GM23248 (cell line): ENCODE measurements around the gene TBC1D8. TPM values are rescaled to one million over a fixed set of nuclear protein-coding genes. Genes with fewer than 3 reads are reported as not detected.
A peak's percentile ranks its signal among the peaks of the same experiment; 100 is the strongest.

ENCODE experiments used
- DNase-seq: peaks from one replicate; pipeline ENCODE4 v3.0.0-alpha.2; 2015
- H2AFZ ChIP-seq: fragments of 200-600 bp; sonication (generic); 2 replicates; pipeline ENCODE4 v1.6.1; 2016; ENCODE audit warnings: antibody characterized with exemption
- H3F3A ChIP-seq: fragments of 200-600 bp; sonication (generic); 2 replicates; pipeline ENCODE4 v1.6.1; 2016; ENCODE audit warnings: mild to moderate bottlenecking, antibody characterized with exemption, mixed run types; ENCODE audit not compliant: insufficient read depth
- H3K27ac ChIP-seq: fragments of 200-600 bp; sonication (generic); 2 replicates; pipeline ENCODE4 v1.5.1; 2016; ENCODE audit warnings: mild to moderate bottlenecking
- H3K27me3 ChIP-seq: fragments of 200-600 bp; sonication (generic); replicated peaks from 2 replicates; pipeline ENCODE4 v1.6.1; 2016; ENCODE audit warnings: mild to moderate bottlenecking; ENCODE audit not compliant: insufficient read depth
- H3K36me3 ChIP-seq: fragments of 200-600 bp; sonication (generic); 2 replicates; pipeline ENCODE4 v1.6.1; 2016; ENCODE audit warnings: low read depth, mild to moderate bottlenecking
- H3K4me1 ChIP-seq: fragments of 200-600 bp; sonication (generic); 2 replicates; pipeline ENCODE4 v1.6.1; 2016; ENCODE audit warnings: mild to moderate bottlenecking; ENCODE audit not compliant: insufficient read depth
- H3K4me2 ChIP-seq: fragments of 200-600 bp; sonication (generic); one replicate; pipeline ENCODE4 v1.6.1; 2016; ENCODE audit warnings: mild to moderate bottlenecking; ENCODE audit not compliant: unreplicated experiment
- H3K4me3 ChIP-seq: fragments of 200-600 bp; sonication (generic); 2 replicates; pipeline ENCODE4 v1.5.1; 2016; ENCODE audit warnings: mild to moderate bottlenecking
- H3K79me2 ChIP-seq: fragments of 200-600 bp; sonication (generic); 2 replicates; pipeline ENCODE4 v1.6.1; 2016; ENCODE audit warnings: mild to moderate bottlenecking; ENCODE audit not compliant: insufficient read depth
- H3K9ac ChIP-seq: fragments of 200-600 bp; sonication (generic); 2 replicates; pipeline ENCODE4 v1.6.1; 2016; ENCODE audit warnings: mild to moderate bottlenecking
- H3K9me2 ChIP-seq: fragments of 200-600 bp; sonication (generic); 2 replicates; pipeline ENCODE4 v1.6.1; 2016; ENCODE audit warnings: mixed run types, mild to moderate bottlenecking, moderate library complexity; ENCODE audit not compliant: insufficient read depth
- H3K9me3 ChIP-seq: fragments of 200-600 bp; sonication (generic); one replicate; pipeline ENCODE4 v1.6.1; 2017; ENCODE audit warnings: low read depth
- H4K20me1 ChIP-seq: fragments of 200-600 bp; sonication (generic); 2 replicates; pipeline ENCODE4 v1.6.0; 2016; ENCODE audit not compliant: insufficient read depth
- EZH2 ChIP-seq: fragments of 200-600 bp; sonication (generic); IDR thresholded peaks from 2 replicates; pipeline ENCODE4 v1.6.1; 2018; ENCODE audit warnings: antibody characterized with exemption, mild to moderate bottlenecking; ENCODE audit not compliant: insufficient read depth, poor library complexity, severe bottlenecking
- EZH2phosphoT487 ChIP-seq: fragments of 200-600 bp; sonication (generic); IDR thresholded peaks from 2 replicates; pipeline ENCODE4 v1.6.1; 2018; ENCODE audit warnings: antibody characterized with exemption, moderate library complexity, mild to moderate bottlenecking, low read depth; ENCODE audit not compliant: insufficient read depth
- WGBS, 2 experiments: methylation state at CpG; one replicate each; pipeline ENCODE4 v1.1.6; 2015 to 2017; ENCODE audit warnings: low lambda C conversion rate in 2 of 2, low coverage in 1 of 2; ENCODE audit errors: missing lambda C conversion rate in 2 of 2; 5-methylcytosine and 5-hydroxymethylcytosine counted together
- in situ Hi-C: fragments of 300-500 bp; cut with MboI; formaldehyde crosslinking; loops from 2 replicates; pipeline ENCODE4 v1.15.0; 2020
- polyA plus RNA-seq: library from polyadenylated mRNA; unstranded; fragments of >200 nt; fragmentation: Nextera tagmentation; extraction: Ambion mirVana; gene quantifications from 2 replicates; pipeline ENCODE4 v1.2.1, GENCODE V29; 2016
- total RNA-seq: library from RNA; depleted of rRNA; stranded (reverse); fragments of >200 nt; shearing (Covaris generic); gene quantifications from 2 replicates; pipeline ENCODE4 v1.2.3, GENCODE V29; 2014

The TBC1D8 gene
- total and polyA plus RNA-seq, 2 experiments from 2014 or later, result 2.5 to 2.6 TPM

DNA sequence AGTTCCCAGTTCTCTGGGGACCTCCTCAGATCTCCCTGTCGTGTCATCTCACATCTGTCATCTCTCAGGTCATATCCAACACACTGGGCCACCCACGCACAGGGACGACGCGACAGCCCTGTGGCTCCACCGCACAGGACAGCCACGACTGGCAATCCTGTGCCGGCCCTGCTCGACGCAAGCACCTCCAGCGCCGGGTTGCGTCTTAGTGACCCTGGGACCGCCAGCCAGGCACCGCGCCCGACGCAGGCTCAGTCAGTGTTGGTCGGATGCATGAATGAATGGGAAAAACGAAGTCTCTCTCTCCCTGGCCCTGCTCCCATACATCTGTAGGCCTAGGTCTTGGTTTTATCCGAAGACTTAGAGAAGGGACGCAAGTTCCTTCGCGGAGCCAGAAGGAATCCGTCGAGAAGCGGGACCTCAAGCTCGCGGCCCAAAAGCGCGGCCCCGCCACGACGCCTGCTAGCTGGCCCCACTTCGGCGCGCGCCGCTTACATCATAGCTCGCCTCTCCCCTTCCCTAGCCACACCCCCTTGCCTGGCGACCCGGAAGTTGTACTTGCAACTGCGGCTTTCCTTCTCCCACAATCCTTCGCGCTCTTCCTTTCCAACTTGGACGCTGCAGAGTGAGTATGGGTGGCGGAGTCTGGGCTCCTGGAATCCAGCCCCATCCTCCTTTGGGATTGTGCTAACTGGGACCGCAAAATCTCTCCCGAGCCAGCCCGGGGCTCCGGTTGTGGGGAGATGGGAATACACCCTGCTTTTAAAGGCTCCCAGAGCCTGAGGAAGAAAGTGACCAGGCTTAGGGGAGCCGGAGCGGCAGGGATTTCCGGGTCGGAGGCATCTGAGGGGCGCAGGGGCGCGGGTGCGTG, 149.3 kb downstream of the TBC1D8 start, which contains the start of gene RPL31:
Gene RPL31 (plus strand): TSS at position 599 of the 871 bp plus-strand sequence. CDS start 413 bp downstream, outside the sequence.
- Histone ChIP-seq H3K9ac (peak within 1 kb of the TSS; percentile 98), H3K27me3 (no peaks in the 10 kb centered on the region), H3K79me2 (peaks cover 49% of the 10 kb centered on the region), H3K36me3 (peaks cover 37% of the 10 kb centered on the region), H3K4me2 (peak within 1 kb of the TSS; percentile 94), H3F3A (peaks cover 46% of the 10 kb centered on the region), H3K27ac (peak within 1 kb of the TSS; percentile 83), H4K20me1 (0 out of 2 replicates have a peak, but pooled peaks cover 10% of the 10 kb centered on the region), H3K4me3 (peak within 1 kb of the TSS; percentile 97), H2AFZ (peak within 1 kb of the TSS; percentile 93), H3K9me3 (no peaks in the 10 kb centered on the region), H3K4me1 (peaks cover 39% of the 10 kb centered on the region), H3K9me2 (no peaks in the 10 kb centered on the region)
- in situ Hi-C loops, result no loop called here
- peak; percentile 99 for DNase-seq
- TF ChIP-seq EZH2phosphoT487 (no peak), EZH2 (no peak)
- WGBS, 2 experiments, result 5 to 6% methylated on average over 57 to 59 of the region's 59 CpGs

GRCh38 chr2:100999995-101000394, 151.2 kb downstream of the TBC1D8 start:
- peaks cover 26% of the 10 kb centered on the region for H3F3A ChIP-seq
- 89 to 92% methylated on average over 2 of the region's 2 CpGs for whole genome bisulfite sequencing, 2 experiments
- no peak for DNase-seq
- in situ Hi-C loops, result loop anchor here (10.0 kb wide), 1 partner anchor 385 kb away; no protein-coding TSS in a partner anchor
- peaks cover 29% of the 10 kb centered on the region for H3K79me2 ChIP-seq
- no peaks in the 10 kb centered on the region for H3K9me2 ChIP-seq
- H2AFZ ChIP-seq, result no peak overlapping the region
- H3K27ac ChIP-seq, result no peak overlapping the region
- H3K27me3 ChIP-seq, result no peaks in the 10 kb centered on the region
- H3K4me3 ChIP-seq, result no peak overlapping the region
- 0 out of 2 replicates have a peak, but pooled peaks cover 10% of the 10 kb centered on the region for H4K20me1 ChIP-seq
- H3K9ac ChIP-seq, result no peak overlapping the region
- TF ChIP-seq EZH2phosphoT487, result no peak
- no peak for TF ChIP-seq EZH2
- peaks cover 18% of the 10 kb centered on the region for H3K36me3 ChIP-seq
- H3K4me1 ChIP-seq, result peaks cover 29% of the 10 kb centered on the region
- H3K4me2 ChIP-seq, result no peak overlapping the region
- no peaks in the 10 kb centered on the region for H3K9me3 ChIP-seq

GRCh38 chr2:100998235-100998573, 153.0 kb downstream of the TBC1D8 start:
- TF ChIP-seq EZH2phosphoT487 (no peak), EZH2 (no peak)
- Histone ChIP-seq H3K27ac (no peak overlapping the region), H3F3A (peaks cover 9% of the 10 kb centered on the region; the same call in 1 of the 2 replicates), H3K9me3 (no peaks in the 10 kb centered on the region), H3K36me3 (0 out of 2 replicates have a peak, but pooled peaks cover under 1% of the 10 kb centered on the region), H3K4me1 (peaks cover 13% of the 10 kb centered on the region; the same call in 1 of the 2 replicates), H3K4me3 (no peak overlapping the region), H3K4me2 (peak overlapping the region; percentile 36), H3K79me2 (peaks cover 11% of the 10 kb centered on the region), H4K20me1 (no peaks in the 10 kb centered on the region), H2AFZ (peak overlapping the region; percentile 35; the same call in 1 of the 2 replicates), H3K27me3 (no peaks in the 10 kb centered on the region), H3K9ac (no peak overlapping the region), H3K9me2 (no peaks in the 10 kb centered on the region)
- 15 to 17% methylated on average over 6 of the region's 6 CpGs for WGBS, 2 experiments
- DNase-seq, result peak; percentile 48
- in situ Hi-C loops, result loop anchor here (10.0 kb wide), 1 partner anchor 383 kb away; no protein-coding TSS in a partner anchor

- peaks cover 6% of the 10 kb centered on the region for H3K79me2 ChIP-seq
- H3K9ac ChIP-seq, result no peak overlapping the region
- 77 to 89% methylated on average over 5 of the region's 5 CpGs for WGBS, 2 experiments
- no peak overlapping the region for H3K4me3 ChIP-seq
- H3K27ac ChIP-seq, result no peak overlapping the region
- no peaks in the 10 kb centered on the region for H3K9me2 ChIP-seq
- H3F3A ChIP-seq, result peaks cover 5% of the 10 kb centered on the region; the same call in 1 of the 2 replicates
- no peaks in the 10 kb centered on the region for H4K20me1 ChIP-seq
- no peaks in the 10 kb centered on the region for H3K27me3 ChIP-seq
- H3K36me3 ChIP-seq, result no peaks in the 10 kb centered on the region
- H2AFZ ChIP-seq, result peak overlapping the region; percentile 35; the same call in 1 of the 2 replicates
- H3K4me1 ChIP-seq, result peaks cover 13% of the 10 kb centered on the region; the same call in 1 of the 2 replicates
- no peak for TF ChIP-seq EZH2
- TF ChIP-seq EZH2phosphoT487, result no peak
- in situ Hi-C loops, result loop anchor here (10.0 kb wide), 1 partner anchor 383 kb away; no protein-coding TSS in a partner anchor
- DNase-seq, result no peak
- H3K4me2 ChIP-seq, result no peak overlapping the region
- no peaks in the 10 kb centered on the region for H3K9me3 ChIP-seq
Measured at GRCh38 chr2:100997509-100998234, 153.5 kb downstream of the TBC1D8 start.
